Stimulated activated CD4-positive, alpha-beta T cell treated with anti-CD3 and anti-CD28 coated beads, TNF-alpha, amount 100 ng/mL, for 48 hours (primary cell): ENCODE results near the gene PODN.

Experiments
- DNase-seq, 3 donors: peaks; one replicate each; pipeline ENCODE4 v3.0.0-alpha.2; 2020; ENCODE audit warnings: low read depth in 3 of 3

The PODN gene

GRCh38 chr1:53114581-53115400, 52.8 kb downstream of the PODN start:
- no peak for DNase-seq

- no peak for DNase-seq
Observed at GRCh38 chr1:53115403-53116306, 53.6 kb downstream of the PODN start.

GRCh38 chr1:53116307-53116810, 54.3 kb downstream of the PODN start:
- no peak for DNase-seq

- DNase-seq, result no peak
Observed at GRCh38 chr1:53116933-53117600, 55.1 kb downstream of the PODN start.

GRCh38 chr1:53117836-53118235, 55.8 kb downstream of the PODN start:
- no peak for DNase-seq

GRCh38 chr1:53120659-53121058, 58.6 kb downstream of the PODN start:
- DNase-seq, result no peak

GRCh38 chr1:53121319-53122172, 59.5 kb downstream of the PODN start:
- no peak for DNase-seq

- DNase-seq, result no peak
Observed at GRCh38 chr1:53122201-53122885, 60.3 kb downstream of the PODN start.

- no peak for DNase-seq
Observed at GRCh38 chr1:53122961-53123413, 61.0 kb downstream of the PODN start.

GRCh38 chr1:53123453-53124140, 61.6 kb downstream of the PODN start:
- DNase-seq, result no peak

GRCh38 chr1:53125122-53125521, 63.1 kb downstream of the PODN start:
- no peak for DNase-seq

- no peak for DNase-seq
Observed at GRCh38 chr1:53125623-53126360, 63.8 kb downstream of the PODN start.

GRCh38 chr1:53126495-53126894, 64.5 kb downstream of the PODN start:
- no peak for DNase-seq

- no peak for DNase-seq
Observed at GRCh38 chr1:53127546-53127945, 65.5 kb downstream of the PODN start.

GRCh38 chr1:53128401-53128800, 66.4 kb downstream of the PODN start:
- no peak for DNase-seq

- no peak for DNase-seq
Observed at GRCh38 chr1:53129891-53130597, 68.0 kb downstream of the PODN start.

- DNase-seq, result no peak
Observed at GRCh38 chr1:53130598-53130877, 68.5 kb downstream of the PODN start.

GRCh38 chr1:53130878-53131589, 69.0 kb downstream of the PODN start:
- no peak for DNase-seq
